AG08396 (cell line): Measurements from ENCODE around the gene IDH3G.

Experiments used
- DNase-seq: peaks from one replicate; pipeline ENCODE4 v3.0.0; 2012; ENCODE audit warnings: low spot score, mixed read lengths

Gene IDH3G

DNA sequence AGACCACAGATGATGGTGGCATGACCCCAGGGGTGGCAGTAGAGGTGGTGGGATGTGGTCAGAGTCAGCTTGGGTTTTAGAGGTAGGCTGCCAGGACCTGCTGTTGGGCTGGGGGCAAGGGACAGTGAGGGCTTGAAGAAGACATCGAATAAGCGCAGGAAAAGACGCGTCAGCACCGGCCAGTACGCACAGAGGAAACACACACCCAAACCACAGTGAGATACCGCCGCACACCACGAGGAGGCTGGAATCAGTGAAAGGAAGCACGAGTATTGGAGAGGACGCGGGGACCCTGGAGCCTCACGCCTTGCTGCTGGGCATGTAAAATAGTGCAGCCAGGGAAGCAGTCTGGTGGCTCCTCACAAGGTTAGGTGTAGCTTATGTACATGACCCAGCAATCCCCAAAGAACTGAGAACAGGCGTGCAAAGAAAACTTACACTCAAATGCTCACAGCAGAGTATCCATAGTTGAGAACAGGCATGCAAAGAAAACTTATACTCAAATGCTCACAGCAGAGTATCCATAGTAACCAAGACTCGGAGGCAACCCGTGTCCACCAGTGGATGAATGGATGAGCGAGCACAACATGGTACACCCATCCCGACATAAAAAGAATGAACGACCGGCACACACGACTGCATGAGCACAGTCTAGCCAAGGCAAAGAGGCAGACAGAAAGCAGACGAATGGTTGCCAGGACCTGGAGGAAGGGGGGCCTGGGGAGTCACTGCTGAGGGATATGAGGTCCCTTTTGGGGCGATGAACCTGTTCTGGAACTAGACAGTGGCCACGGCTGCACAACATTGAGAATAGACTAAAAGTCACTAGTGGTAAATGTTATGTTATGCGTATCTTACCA is 22.9 kb upstream of the IDH3G start:
- DNase-seq = no peak

DNA sequence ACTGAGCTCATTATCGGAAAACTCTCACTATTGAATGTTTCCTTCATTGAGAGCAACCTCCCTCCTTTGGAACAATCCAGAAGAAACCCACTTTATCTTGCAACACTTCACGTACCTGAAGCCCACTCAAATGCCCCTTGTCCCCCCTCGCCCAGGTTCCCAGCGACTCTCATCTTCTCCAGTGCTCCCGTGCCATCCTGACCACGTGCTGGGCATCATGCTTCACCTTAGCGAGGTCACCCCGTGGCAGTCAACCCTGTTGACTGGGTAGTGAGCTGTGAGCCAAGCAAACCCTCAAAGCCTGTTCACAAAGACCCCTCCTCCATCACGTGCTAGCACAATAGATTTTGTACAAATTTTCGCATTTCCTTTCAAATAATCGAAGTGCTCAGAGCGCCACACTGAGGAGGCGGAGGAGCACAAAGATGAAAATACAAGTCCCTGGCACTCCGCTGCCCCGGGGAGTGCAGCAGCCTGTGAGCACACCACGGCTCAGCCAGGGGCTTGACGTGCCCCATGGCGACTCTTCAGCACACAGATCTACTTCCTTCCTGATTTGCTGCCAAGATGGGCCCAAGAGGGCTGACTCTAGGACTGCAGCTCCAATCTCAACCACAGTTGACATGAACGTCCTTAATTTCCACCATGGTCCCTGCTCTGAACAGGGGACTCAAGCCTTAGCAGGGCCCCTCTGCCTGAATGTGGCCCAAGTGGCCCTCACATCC is 20.6 kb upstream of the IDH3G start:
- DNase-seq = no peak

DNA sequence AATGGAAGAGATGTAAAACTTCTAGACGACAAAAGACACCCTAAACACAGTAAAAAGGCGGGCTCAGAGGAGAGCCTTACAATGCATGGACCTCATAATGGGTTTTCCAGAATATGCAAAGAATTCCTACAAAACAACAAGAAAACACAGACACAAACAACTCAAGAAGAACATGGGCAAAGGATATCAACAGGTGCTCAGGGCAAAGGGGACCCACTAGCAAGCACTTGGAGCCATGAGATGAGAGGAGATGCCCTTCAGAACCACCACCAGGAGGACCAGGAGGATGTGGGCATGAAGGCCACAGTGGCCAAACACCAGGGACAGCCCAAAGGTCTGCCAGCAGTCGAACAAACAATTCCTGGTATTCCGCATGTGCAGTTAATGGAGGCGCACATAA is 19.0 kb upstream of the IDH3G start:
- no peak for DNase-seq

DNA sequence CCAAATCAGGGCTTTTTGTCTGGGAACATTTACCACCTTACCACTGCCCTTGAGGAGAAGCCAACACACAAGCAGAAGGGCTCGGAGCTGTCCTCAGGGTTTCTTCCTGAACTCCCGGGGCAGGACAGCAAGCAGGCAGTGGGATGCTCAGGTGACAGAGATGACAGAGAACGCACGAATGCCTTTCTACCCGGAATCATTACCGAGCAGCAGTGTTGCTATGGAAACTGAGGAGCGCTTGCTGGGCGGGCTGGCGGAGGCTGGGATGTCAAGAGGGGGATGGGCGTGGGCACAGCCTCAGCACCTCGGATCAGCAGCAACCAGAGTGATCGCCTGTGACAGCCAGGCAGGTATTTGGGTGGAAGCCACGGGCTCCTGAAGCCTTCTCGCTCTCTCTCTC is 18.0 kb upstream of the IDH3G start:
- DNase-seq = no peak

DNA sequence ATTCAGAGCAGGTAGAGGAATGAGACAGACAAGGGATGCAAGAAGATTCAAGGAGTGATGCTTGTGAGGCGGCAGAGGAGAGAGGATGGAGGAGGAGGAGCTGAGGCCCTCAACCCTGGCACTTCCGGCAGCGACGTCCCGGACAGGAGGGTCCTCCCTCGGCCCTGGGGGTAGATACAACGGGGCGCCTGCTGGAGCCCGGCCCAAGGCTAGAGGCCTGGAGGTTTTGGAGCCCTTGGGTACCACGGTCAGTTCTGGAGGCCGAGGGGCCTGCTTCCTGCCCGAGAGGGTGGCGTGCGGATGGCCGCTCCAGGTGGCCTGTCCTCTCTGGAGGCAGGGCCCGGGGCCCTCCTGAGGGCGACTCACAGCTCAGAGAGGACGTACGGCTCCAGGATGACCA is 13.8 kb upstream of the IDH3G start:
- no peak for DNase-seq

DNA sequence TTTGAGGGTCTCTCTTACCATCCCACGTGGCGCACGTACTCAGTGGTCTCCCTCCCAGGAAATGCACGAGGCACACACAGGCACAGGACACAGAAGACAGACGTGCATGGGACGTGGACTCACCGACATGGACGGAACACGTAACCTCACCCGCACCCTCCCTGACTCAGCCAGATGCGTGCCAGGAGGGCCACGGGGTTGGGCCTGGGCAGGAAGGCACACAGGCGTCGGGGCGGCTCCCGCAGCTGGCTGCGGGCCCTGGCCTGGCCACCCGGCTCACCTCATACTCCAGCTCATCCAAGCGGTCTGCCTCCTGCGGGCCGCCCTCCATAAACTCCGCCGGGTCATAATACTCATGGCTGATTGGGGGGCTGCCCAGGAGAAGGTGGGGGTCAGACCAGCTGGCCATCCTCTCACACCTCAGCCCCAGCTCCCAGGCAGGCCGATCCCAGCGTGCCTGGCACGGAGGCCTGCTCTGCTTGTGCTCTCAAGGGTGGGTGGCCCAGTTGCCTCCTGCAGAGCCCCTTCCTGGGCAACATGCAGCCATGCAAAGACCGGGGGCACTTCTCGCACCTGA is 12.9 kb upstream of the IDH3G start:
- DNase-seq = no peak

DNA sequence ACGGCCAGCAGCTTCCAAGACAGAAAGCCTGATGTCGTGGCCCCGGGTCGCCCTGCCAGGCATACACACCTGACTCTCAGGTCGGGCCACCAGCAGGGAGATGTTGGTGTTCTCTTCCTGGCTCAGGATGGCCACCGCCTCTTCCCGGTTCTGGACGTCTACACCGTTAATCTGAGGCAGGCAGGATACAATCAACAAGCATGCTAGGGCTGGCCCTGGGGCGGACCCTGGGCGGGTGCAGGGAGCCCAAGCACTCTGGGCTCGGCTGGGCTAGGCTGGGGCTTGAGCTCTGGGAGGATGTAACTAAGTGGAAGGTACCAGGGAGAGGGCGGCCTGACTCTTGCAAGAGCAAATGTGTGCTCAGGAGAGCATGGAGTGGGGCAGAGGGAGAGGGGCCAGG is 11.3 kb upstream of the IDH3G start:
- DNase-seq = no peak

DNA sequence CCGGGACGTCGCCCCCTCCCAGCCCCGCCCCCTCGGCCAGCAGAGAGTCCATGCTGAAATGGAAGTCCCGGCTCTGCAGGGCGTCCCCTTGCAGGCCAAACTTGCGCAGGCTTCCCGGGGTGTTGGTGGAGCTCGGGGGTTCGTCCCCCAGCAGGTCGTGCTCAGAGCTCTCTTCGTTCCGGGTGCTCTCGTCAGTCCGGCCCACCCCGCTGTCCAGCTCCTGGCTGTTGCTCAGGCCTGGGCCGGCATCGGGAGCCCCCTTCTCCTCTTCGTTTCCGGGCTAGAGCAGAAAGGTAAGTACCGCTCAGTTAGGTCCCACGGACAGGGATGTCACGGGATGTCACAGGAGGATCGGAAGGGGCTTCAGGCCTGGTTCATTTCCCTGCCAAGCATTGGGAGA is 10.4 kb upstream of the IDH3G start:
- DNase-seq = no peak

DNA sequence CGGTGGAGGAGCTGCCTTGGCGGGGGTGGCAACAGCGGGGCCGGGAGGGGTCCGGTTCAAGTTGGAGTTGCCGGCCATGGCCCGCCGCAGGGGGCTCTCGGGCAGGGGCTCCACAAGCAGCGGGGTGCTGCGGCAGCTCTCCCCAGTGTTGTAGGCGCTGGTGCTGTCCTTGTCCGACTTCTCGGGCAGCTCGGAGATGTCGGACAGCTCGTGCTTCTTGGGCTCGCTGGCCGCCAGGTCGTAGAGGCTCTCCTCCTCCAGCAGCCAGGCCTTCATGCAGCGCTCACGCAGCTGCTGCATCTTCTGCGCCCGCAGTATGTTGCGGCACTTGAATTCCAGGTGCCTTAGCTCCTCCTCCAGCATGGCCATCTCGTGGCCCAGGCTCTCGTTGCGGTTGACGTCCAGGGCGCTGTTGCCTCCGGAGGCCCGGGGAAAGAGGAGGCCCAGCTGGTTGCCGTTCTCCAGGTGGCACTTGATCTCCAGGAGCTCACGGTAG is 10.0 kb upstream of the IDH3G start:
- no peak for DNase-seq

DNA sequence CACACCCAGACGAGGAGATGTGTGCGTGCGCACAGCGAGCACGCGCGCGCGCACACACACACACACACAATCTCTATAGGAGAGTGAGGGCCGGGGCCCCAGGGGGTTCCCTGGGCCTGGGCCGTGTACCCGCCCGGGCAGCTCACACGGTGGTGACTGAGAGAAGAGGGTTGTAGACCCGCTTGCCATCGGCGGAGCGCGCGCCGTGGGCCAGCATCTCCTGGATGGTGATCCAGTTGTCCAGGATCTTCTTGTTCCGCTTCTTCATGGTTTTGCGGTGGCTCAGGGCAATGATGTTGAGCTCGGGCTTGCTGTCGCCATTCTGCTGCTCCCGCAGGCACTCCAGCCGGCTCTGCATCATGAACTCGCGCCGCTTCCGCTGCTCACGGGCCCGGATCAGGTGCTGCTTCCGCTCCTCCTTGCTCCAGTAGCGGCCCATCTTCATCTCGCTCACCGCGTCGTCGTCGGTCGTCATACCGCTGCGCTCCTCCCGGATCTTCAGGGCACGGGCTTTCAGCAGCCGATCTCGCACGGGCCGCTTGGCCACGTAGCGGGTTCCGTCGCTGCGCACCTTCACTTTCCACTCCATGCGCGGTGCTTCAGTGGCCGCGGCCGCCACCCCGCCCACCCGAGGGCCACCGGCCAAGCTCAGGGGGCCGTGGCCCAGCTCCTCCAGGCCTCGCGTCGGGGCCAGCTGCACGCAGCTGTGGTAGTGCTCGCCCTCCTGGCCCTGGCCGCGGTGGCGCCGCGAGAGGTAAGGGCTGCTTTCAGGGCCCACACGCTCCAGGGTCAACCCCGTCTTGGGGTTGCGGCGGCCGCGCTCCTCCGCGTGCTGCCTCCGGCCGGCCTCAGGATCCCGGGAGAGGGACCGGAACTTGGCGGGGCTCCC is 9.3 kb upstream of the IDH3G start:
- DNase-seq = no peak

DNA sequence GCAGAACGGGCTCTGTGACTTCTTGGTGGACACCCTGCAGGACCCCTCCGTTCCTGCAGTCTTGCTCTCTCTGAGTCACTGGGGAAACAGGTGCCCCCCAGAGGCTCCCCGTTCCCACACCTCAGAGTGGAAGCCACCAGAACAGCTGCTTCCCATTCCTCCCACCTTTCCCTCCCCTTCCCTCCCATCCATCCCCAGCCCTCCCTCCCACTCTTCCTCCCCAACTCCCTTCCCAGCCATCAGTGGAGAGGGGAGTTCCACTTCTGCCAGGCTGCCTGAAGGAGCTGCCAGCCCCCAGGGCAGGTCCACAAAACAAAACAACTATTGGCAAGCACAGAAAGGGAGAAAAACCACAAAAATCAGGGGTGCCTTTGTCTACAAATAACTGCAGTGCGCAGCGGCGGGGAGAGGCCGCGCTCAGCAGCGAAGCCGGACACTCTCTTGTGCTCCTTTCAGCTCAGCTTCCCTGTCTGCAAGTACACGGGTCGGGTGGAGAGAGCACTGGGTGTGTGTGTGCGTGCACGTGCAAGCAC is 8.4 kb upstream of the IDH3G start:
- DNase-seq = no peak

DNA sequence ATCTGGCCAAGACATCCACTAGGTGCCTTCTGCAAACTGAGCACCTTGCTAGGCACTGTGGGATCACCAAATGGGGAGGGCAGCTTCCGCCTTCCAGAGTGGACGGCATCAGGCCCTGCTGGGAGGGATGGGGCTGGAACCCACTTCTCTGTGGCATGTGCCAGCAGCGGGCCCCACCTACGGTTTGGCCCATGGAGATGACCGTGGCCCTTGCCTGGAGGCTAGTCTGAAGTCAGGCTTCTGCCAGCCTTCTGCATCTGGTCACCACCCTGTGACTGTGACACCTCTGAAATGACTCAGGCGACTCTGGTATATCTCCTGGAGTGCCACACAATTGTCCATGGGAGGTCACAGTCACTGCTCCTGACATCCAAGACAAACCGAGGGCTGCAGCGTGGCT is 7.5 kb upstream of the IDH3G start:
- DNase-seq = no peak

DNA sequence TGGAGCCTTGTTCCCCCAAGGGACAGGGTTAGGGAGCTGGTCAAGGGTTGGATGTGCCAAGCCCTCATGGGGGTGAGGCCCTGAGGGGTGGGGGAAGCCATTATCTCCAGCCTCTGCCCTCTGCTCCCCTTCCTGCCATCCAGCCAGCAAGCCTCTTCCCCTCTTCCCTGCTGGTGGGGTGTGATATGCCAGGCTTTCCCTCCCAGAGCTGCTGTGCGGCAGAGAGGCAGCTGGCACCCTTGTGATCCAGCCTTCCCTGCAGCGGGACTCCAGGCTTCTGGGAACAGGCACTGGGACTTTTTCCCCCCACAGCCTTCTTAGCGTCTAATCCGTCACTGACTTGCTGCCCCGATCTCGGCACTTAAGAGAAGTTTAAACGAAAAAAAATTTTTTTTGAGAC is 6.6 kb upstream of the IDH3G start:
- DNase-seq = no peak

DNA sequence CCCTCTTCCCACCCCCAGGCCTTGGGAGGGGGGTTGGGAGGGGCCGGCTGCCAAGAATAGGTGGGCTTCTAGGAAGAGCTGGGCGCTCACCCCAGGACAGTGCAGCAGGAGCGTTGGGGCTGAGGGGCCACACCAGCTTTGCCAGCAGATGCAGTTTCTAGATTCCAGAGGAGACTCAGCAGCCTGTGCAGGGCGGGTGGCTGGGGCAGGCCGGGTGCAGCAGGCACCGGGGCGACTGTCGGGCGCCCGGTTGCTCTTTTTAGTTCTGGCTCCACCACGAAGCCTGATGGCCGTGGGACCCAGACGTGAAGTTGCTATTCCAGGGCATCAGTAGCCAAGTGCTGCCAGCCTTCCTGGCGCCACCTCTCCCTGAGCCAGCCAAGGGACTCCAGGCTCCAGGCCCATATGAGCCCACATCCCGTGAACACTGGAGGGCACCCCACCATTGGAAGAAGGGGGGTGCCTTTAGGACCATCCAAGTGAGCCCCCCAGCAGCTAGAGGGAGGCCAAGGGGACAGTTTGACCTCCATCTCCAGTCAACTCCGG is 6.1 kb upstream of the IDH3G start:
- DNase-seq = no peak

DNA sequence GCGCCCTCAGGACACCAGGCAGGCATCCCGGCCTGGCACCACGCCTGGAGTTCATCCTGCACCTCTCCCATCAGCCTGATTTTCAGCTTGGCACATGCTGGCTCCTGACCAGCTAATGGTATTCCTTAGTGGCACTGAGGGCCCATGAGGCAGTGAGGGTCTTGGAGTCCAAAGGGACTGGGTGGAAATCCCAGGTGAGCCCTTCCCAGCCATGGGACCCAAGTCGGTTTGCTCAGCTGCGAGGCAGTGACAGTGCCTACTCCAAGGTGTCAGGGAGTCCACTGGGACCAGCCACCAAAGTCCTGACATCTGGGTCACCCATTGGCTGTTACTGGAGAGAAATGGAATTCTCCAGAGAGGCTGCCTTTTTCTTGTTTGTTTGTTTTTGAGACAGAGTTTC is 5.2 kb upstream of the IDH3G start:
- no peak for DNase-seq

DNA sequence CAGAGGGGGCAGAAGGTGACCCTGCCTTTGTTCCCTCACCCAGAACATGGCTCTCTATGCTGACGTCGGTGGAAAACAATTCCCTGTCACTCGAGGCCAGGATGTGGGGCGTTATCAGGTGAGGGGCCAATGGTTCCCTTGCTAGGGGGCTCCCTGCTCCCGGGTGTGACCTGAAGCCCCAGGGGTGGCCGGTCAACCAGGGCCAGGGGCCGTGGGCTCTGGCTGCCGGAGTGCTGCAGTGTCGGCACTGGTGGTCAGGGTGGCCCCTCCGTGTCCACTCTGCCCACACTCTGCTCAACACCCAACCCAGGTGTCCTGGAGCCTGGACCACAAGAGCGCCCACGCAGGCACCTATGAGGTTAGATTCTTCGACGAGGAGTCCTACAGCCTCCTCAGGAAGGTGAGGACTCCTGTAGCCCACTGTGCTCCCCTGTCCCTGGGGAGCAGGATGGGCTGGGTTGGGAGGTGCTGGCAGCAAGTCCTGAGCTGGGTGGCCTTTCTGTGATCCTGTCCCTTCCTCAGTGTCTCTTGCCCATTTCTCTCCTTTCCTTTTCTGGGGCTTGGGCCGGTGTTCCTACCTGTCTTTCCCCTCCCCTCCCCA is 3.3 kb upstream of the IDH3G start:
- no peak for DNase-seq

DNA sequence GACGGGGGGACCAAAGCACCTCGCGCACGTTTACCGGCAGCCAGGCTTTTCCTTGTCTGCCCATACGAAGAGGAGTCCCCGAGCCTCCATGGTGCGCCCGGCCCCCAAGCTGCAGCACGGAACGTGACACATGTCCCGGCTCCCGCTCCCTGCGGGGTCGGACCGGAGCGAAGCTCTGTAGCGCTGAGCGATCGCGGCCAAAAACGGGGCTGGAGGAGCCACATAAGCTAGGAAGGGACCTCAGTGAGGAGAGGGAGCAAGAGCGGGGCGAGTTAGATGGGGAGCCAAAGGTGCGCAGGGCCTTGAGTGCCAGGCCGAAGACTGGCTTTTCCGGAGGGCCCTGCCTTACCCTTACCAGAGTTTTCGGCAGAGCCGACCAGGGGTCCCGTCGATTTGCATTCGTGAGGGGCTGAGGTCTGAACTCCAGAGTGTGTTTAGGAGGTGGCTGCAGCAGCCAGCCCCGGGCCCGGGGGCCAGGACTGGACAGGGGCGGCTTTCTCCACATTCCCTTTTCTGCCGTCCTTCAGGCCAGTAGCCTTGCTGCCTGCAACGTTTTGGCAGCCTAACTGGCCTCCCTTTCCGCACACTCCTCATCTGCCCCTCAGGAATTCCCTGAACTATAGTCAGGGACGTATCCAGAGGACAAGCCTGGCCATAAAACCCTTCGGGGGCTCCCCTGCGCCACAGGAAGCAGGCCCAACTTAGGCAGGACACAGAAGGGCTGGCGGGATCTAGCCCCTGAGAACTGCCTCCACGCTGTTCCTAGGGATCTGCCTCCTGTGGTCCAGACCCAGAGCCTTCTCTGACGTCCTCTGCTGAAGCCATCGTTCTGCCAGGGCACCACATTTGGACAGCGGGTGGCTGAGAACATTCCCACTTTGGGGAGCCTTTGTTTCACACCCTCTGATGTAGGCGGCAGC is 982 bp upstream of the IDH3G start:
- DNase-seq = no peak

DNA sequence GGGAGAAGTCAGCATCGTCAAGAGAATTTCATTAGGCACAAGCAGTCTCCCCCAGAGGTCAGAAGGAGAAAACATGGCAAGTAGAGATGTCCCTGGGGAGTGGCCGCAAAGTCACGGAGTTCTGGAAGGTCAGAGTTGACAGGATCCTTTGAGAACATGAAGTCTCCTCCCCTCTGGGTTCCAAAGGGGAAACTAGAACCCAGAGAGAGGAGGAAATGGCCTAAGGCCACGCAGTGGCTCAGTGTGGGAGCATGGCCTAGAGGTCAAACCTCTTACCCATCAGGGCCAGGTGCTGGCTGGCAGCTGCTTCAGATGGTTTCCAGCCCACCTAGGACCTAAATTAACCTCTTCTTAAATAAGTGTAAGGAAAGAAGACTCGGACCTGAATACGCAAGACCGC is 884 bp downstream of the IDH3G start:
- DNase-seq = no peak

DNA sequence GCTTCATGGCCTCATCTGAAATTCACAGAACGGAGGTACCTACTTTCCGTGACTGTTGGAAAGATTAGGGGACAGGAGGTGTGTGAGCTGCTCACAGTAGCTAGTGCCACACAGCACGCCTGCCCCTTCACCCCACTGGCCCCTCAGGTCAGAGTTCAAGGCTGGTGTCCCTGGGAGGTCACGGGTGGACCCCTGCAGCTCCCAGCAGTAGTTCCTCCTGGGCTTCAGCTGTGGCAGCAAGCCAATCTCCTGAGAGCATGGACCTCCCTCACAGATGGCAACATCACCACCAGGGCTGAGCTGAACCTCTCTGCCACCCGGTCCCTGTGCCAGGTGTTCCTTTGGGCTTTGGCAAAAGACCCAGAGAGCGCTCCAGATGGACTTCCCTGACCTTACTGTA is 1.8 kb downstream of the IDH3G start:
- DNase-seq = no peak
